Natural killer cell treated with Interleukin-12 subunit alpha and Interleukin-12 subunit beta and Interleukin-15 and Interleukin-18, amount 100 ng/mL, for 72 hours (primary cell): ENCODE results near the gene ADORA2B. TPM values are rescaled to one million over a fixed set of nuclear protein-coding genes. Genes with fewer than 3 reads are reported as not detected.
A peak's percentile ranks its signal among the peaks of the same experiment; 100 is the strongest.

Source experiments
- ATAC-seq, 2 donors: fragments of 150-1000 bp; cut with Tn5 transposase in 1 of 2; sonication (Bioruptor Pico), chemical (Tn5 transposase) in 1 of 2; 2 replicates each; pipeline ENCODE4 v1.10.0; 2021
- DNase-seq: peaks from one replicate; pipeline ENCODE4 v3.0.0; 2022; ENCODE audit warnings: low spot score
- H3K27ac Mint-ChIP-seq, 2 donors: 1 replicate in 1 of 2; 2 replicates in 1 of 2; pipeline ENCODE4 v1.8.0; 2022; ENCODE audit warnings: mixed read lengths in 2 of 2, mild to moderate bottlenecking in 1 of 2, moderate library complexity in 1 of 2
- H3K27me3 Mint-ChIP-seq, 2 donors: 1 replicate in 1 of 2; 2 replicates in 1 of 2; pipeline ENCODE4 v1.8.0; 2022; ENCODE audit warnings: mixed read lengths in 2 of 2
- H3K36me3 Mint-ChIP-seq: one replicate; pipeline ENCODE4 v1.8.0; 2022; ENCODE audit warnings: mixed read lengths
- H3K4me1 Mint-ChIP-seq, 2 donors: 1 replicate in 1 of 2; 2 replicates in 1 of 2; pipeline ENCODE4 v1.8.0; 2022; ENCODE audit warnings: low read depth in 2 of 2, mixed read lengths in 2 of 2, mild to moderate bottlenecking in 1 of 2
- H3K4me3 Mint-ChIP-seq: one replicate; pipeline ENCODE4 v1.8.0; 2022; ENCODE audit warnings: mixed read lengths
- H3K9me3 Mint-ChIP-seq: 2 replicates; pipeline ENCODE4 v1.8.0; 2022; ENCODE audit warnings: mixed read lengths
- total RNA-seq, 2 donors: library from RNA; stranded (reverse); gene quantifications; one replicate each; pipeline ENCODE4 v1.2.3, GENCODE V29; 2022

ADORA2B gene
- total RNA-seq, 2 donors from 2014 or later: 0.95 to 3.2 TPM

DNA sequence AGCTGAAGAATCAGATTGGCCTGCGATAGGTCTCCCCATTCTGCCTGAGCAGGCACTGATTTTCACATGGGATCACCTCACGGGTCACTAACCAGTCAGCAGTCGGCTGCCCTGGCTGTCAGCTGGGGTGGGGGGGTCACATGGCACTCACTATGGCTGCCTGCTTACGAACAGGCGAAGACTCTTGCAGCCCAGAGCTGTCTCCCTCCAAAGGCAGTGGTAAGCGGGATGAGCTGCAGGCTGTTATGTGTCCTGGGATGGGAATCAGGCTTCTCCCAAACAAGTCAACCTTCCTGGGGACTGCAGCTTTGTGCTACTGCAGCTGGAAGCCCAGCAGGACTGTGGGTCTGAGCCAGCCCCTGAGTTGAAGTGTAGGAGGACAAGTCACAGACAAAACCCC lies 29.0 kb upstream of the ADORA2B start:
- H3K4me1 Mint-ChIP-seq: peaks cover 19 to 24% of the 10 kb centered on the region in 2 donors
- no peak for ATAC-seq

DNA sequence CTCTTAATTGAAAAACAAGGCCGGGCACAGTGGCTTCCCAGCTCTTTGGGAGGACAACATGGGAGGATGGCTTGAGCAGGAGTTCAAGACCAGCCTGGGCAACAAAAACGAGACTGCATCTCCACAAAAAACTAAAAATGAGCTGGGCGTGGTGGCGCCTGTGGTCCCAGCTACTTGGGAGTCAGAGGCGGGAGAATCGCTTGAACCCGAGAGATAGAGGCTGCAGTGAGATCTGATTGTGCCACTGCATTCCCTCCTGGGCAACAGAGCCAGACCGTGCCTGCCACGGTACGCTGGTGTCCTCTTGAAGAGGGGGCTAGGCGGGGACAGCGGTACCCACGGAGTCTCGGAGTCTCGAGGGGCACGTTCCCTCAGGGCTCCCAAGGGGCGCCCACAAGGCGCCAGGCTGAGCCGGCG lies 27.9 kb upstream of the ADORA2B start:
- Mint-ChIP-seq H3K9me3 (no peaks in the 10 kb centered on the region), H3K4me3 (no peak overlapping the region), H3K4me1 (peaks cover 19 to 24% of the 10 kb centered on the region in 2 donors), H3K27ac (no peak overlapping the region), H3K27me3 (peaks cover 0 to 5% of the 10 kb centered on the region in 2 donors), H3K36me3 (no peaks in the 10 kb centered on the region)
- DNase-seq: no peak
- no peak for ATAC-seq

More for the DNA sequence above, 29.0 kb upstream of the ADORA2B start:
- Mint-ChIP-seq H3K36me3 (no peaks in the 10 kb centered on the region), H3K4me3 (no peak overlapping the region), H3K9me3 (no peaks in the 10 kb centered on the region), H3K27me3 (peaks cover 0 to 5% of the 10 kb centered on the region in 2 donors), H3K27ac (no peak overlapping the region)
- DNase-seq: no peak

DNA sequence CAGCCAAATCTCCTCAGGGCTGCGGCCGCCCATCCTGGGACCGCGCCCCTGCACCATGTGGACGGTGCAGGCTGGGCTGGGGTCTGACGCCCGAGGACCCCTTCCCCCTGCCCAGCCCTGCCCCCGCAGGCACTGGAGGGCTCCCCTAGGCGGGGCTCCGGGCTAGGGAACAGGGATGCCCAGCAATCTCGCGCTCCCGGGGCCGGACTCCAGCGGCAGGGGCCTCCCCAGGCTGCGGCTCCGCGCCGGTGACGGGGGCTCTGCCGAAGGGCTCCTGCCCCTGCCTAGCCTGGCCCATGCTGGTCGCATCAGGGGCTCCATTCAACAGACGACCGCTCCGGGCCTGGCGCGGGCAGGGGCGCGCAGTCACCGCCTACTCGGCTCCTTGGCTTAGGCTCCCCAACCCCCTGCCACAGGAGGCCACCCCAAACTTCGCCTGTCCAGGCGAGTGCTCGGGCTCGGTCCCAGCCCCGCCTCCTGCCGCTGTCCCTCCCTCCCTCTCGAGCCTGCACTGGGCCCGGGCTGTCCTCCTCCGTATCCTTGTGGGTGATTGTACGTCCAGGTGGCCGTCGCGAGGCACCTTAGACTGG lies 27.4 kb upstream of the ADORA2B start:
- Mint-ChIP-seq H3K9me3 (no peaks in the 10 kb centered on the region), H3K36me3 (no peaks in the 10 kb centered on the region), H3K4me1 (peaks cover 19 to 24% of the 10 kb centered on the region in 2 donors), H3K4me3 (no peak overlapping the region), H3K27me3 (peaks cover 0 to 5% of the 10 kb centered on the region in 2 donors), H3K27ac (no peak overlapping the region)
- no peak for ATAC-seq
- no peak for DNase-seq

DNA sequence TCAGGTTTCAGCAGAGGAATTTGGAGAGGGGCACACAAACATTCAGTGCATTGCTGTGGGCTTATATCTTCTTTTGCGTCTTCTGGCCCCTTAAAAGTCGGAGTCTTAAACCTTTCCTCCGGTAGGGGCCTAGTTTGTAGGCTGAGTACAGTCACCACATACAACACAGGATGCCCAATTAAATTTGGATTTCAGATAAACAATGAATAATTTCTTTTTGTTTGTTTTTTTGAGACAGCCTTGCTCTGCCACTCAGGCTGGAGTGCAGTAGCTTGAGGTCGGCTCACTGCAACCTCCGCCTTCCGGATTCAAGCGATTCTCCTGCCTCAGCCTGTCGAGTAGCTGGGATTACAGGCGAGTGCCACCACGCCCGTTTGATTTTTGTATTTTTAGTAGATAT lies 26.7 kb upstream of the ADORA2B start:
- Mint-ChIP-seq H3K4me3 (no peak overlapping the region), H3K27me3 (peaks cover 0 to 5% of the 10 kb centered on the region in 2 donors), H3K27ac (no peak overlapping the region), H3K36me3 (no peaks in the 10 kb centered on the region), H3K4me1 (peaks cover 19 to 24% of the 10 kb centered on the region in 2 donors), H3K9me3 (no peaks in the 10 kb centered on the region)
- ATAC-seq (no peak), DNase-seq (no peak)

DNA sequence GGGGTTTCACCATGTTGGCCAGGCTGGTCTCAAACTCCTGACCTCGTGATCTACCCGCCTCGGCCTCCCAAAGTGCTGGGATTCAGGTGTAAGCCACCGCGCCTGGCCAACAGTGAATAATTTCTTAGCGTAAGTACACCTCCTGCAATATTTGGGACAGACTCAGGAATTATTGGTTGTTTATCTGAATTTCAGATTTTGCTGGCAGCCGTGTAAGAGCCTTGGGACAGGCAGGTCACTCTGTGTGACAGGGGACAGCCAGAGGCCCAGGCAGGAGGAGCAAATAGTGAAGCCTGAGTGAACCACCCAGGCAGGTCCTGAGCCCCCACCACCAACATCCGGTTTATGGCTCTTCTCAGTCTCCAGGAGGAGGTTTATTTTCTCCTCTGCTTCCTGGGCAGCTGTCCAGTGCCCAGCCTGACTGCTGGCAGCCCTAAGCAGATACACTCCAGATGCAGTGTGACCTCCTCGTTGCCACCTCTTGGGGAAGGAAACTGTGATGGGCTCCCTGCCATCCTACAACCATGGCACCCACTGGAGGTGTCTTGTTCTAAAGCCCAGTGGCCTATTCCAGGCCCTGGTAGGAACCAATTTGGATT lies 26.2 kb upstream of the ADORA2B start:
- DNase-seq (no peak), ATAC-seq (no peak)
- no peaks in the 10 kb centered on the region for H3K36me3 Mint-ChIP-seq
- peaks cover 0 to 5% of the 10 kb centered on the region in 2 donors for H3K27me3 Mint-ChIP-seq
- H3K4me3 Mint-ChIP-seq: no peak overlapping the region
- H3K27ac Mint-ChIP-seq: no peak overlapping the region
- no peaks in the 10 kb centered on the region for H3K9me3 Mint-ChIP-seq
- H3K4me1 Mint-ChIP-seq: peaks cover 17 to 20% of the 10 kb centered on the region in 2 donors

DNA sequence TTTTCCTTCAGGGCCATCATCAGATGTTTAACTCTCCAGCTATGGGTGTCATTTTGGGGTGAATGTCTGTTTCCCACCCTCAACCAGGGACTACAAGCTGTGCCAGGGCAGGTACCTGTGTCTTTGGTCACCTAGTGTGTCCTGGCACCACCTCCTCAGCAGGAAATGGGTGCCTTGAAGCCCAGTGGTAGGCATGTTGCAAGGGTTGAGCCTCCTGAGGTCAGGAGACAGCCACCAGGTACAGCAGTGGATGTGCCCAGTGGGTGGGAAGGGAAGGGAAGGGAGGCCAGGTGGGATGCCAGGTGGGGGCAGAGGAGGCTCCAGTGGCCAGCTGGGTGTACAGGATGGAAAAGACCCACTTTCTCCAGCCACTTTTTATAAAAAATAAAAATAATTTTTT lies 25.5 kb upstream of the ADORA2B start:
- H3K27me3 Mint-ChIP-seq: peaks cover 0 to 5% of the 10 kb centered on the region in 2 donors
- H3K9me3 Mint-ChIP-seq: no peaks in the 10 kb centered on the region
- H3K4me1 Mint-ChIP-seq: peaks cover 10 to 13% of the 10 kb centered on the region in 2 donors
- no peak for ATAC-seq
- H3K4me3 Mint-ChIP-seq: no peak overlapping the region
- no peak for DNase-seq
- no peaks in the 10 kb centered on the region for H3K36me3 Mint-ChIP-seq
- no peak overlapping the region for H3K27ac Mint-ChIP-seq

DNA sequence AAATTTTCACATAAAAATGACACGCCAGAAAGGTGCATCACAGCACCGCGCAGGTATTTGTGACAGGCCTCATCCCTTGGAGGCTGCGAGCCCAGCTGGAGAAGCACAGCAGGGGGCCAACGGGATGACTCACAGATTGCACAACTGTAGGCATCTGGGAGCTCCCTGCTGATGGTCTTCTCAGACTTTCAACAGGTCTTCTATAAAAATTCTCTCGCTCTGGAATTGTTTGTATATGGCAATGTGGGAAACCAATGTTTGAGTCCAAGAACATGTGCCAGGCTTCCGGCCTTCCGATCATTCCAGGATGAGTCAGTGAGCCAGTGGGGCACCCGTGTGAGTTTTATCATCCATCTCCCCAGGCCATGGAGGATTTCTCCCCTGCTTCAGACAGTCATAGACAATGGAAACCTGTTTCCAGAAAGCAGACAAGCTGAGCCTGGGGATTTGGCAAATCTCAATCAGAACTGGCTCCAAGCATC lies 24.1 kb upstream of the ADORA2B start:
- DNase-seq (no peak), ATAC-seq (no peak)
- Mint-ChIP-seq H3K9me3 (no peaks in the 10 kb centered on the region), H3K27me3 (peaks cover under 1 to 5% of the 10 kb centered on the region in 2 donors), H3K27ac (no peak overlapping the region), H3K4me1 (peaks cover 0 to 3% of the 10 kb centered on the region in 2 donors), H3K36me3 (no peaks in the 10 kb centered on the region), H3K4me3 (no peak overlapping the region)

DNA sequence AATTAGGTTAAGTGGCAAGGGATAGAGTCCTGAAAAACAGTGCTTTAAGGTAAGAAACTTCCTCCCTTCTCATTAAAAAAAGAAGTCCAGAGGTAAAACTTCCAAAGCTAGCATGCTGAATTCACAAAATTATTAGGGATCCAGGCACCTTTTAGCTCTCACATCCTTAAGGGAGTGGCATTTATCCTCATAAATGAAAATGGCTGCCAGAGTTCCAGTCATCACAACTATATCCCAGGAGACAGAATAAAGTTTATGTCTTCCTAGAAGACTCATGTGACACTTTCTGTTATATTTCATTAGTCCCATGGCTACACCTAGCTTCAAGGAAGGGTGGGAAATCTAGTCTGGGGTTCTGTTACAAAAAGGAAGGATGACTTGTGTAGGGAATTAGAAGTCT lies 23.3 kb upstream of the ADORA2B start:
- DNase-seq (no peak), ATAC-seq (no peak)
- Mint-ChIP-seq H3K27ac (no peak overlapping the region), H3K4me3 (no peak overlapping the region), H3K9me3 (no peaks in the 10 kb centered on the region), H3K36me3 (no peaks in the 10 kb centered on the region), H3K27me3 (peaks cover 5 to 7% of the 10 kb centered on the region in 2 donors), H3K4me1 (peaks cover 0 to 3% of the 10 kb centered on the region in 2 donors)

DNA sequence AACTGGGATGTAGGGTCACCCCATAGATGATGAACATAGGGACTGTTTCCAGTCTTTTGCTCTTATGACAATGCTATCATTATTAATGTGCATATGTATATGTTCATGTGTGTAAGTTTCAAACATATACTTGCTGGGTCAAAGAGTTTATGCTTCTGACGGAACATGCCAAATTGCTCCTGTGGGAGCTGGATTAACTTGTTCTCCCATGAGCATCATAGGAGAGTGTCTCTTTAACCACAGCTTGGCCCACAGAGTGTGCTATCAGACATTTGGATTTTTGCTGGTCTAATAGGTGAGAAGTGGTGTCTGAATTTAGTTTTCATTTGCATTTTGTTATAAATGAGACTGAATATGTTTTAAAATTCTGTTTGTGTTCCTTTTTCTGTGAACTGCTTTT lies 22.3 kb upstream of the ADORA2B start:
- no peak overlapping the region for H3K4me3 Mint-ChIP-seq
- no peak for ATAC-seq
- H3K27me3 Mint-ChIP-seq: peaks cover 6 to 8% of the 10 kb centered on the region in 2 donors
- no peak overlapping the region for H3K27ac Mint-ChIP-seq
- H3K9me3 Mint-ChIP-seq: no peaks in the 10 kb centered on the region
- DNase-seq: no peak
- peaks cover 0 to 4% of the 10 kb centered on the region in 2 donors for H3K4me1 Mint-ChIP-seq
- no peaks in the 10 kb centered on the region for H3K36me3 Mint-ChIP-seq

DNA sequence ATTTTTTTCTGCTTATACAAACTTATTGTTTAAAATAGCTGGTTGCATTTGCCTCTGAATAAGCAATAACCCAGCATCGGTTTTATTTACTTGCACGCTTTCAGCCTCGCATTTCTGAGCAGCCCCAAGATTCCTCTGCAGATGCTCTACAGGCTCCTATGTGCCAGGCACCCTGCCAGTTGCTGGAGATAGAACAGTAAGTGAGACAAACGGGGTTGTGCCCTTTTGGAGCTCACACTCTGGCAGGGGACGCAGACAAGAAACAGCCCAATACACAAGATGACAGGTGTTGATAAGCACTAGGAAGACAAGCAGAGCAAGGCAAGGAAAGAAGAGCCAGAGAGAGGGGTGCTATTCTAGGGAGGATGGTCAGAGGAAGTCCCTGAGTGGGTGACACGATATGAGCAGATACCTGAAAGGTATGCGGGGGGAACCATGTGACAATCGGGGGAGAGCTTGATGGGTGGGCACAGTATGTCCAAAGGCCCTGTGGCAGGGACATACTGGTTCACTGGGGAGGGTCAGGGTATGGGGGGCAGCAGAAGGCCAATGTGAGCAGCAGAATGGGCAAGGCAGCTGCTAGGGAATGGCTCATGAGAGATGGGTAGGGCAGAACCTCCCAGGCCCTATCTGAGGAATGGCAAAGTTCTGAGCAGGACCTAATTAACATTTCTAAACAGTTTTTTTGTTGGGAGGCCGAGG lies 18.7 kb upstream of the ADORA2B start:
- Mint-ChIP-seq H3K27me3 (peaks cover 11 to 23% of the 10 kb centered on the region in 2 donors), H3K4me3 (no peak overlapping the region), H3K9me3 (no peaks in the 10 kb centered on the region), H3K27ac (peak overlapping the region in 1 of 2 donors; percentile 1), H3K36me3 (no peaks in the 10 kb centered on the region), H3K4me1 (peaks cover 12 to 14% of the 10 kb centered on the region in 2 donors)
- DNase-seq (no peak), ATAC-seq (no peak)

DNA sequence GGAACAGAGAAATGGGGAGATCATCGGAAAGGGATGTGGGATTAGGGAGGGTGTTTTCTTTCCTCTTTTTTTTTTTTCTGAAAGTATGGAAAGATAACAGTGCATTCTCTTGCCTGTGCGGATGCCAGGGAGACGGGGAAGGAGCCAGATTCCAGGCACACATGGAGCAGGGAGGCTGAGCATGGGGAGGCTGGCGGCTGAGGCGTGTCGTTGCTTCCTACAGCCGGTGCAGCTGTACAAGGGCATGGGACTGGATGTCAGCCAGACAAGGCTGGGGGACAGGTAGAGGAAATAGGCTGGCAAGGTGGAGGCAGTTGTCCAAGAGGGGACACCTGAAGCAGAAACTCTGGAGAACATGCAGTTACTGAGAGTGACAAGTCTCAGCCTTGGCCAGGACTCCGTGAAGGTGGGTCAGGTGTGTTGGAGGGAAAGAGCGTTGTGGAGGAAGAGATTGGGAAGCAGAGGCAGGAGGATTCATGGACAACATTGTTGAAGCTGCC lies 16.6 kb upstream of the ADORA2B start:
- no peak for ATAC-seq
- Mint-ChIP-seq H3K27me3 (peaks cover 11 to 23% of the 10 kb centered on the region in 2 donors), H3K4me1 (peaks cover 12 to 14% of the 10 kb centered on the region in 2 donors), H3K9me3 (no peaks in the 10 kb centered on the region), H3K4me3 (peak overlapping the region; percentile 60), H3K27ac (peak overlapping the region; percentile 16 to 78), H3K36me3 (no peaks in the 10 kb centered on the region)
- no peak for DNase-seq

DNA sequence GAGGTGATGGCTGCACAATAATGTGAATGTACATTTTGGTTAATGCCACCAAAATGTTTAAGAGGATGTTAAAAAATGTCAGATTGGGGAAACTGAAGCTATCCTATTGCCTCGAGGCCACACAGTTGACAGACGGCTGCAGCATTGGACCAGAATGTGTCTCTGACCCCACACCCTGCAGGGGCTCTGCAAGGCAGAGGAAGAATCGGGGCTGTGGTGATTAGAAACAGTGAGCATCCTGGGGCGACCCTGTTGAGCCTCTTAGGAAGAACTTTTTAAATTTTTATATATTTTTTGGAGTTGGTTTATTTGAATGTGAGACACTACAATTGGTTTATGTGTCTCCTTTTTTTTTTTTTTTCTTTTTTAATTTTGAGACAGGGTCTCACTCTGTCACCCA lies 15.0 kb upstream of the ADORA2B start:
- Mint-ChIP-seq H3K36me3 (no peaks in the 10 kb centered on the region), H3K4me1 (peaks cover 12 to 14% of the 10 kb centered on the region in 2 donors), H3K27ac (no peak overlapping the region), H3K4me3 (no peak overlapping the region), H3K9me3 (no peaks in the 10 kb centered on the region), H3K27me3 (peaks cover 12 to 25% of the 10 kb centered on the region in 2 donors)
- ATAC-seq: no peak
- no peak for DNase-seq

DNA sequence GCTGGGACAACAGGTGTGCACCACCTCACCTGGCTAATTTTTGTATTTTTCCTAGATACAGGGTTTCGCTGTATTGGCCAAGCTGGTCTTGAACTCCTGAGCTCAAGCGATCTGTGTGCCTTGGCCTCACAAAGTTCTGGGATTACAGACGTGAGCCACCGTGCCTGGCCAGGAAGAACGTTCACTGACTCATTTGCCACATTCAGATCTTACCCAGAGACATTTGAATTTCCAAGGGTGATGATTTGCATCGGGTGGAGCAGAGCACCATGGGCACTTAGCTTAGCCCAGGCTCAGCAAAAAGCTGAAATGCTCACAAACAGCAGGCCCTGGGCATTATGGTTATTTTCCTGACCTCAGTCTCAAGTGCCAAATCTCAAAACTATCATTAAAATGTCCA lies 14.5 kb upstream of the ADORA2B start:
- Mint-ChIP-seq H3K27ac (no peak overlapping the region), H3K9me3 (no peaks in the 10 kb centered on the region), H3K4me3 (no peak overlapping the region), H3K4me1 (peaks cover 12 to 14% of the 10 kb centered on the region in 2 donors), H3K27me3 (peaks cover 14 to 30% of the 10 kb centered on the region in 2 donors), H3K36me3 (no peaks in the 10 kb centered on the region)
- DNase-seq (no peak), ATAC-seq (no peak)

DNA sequence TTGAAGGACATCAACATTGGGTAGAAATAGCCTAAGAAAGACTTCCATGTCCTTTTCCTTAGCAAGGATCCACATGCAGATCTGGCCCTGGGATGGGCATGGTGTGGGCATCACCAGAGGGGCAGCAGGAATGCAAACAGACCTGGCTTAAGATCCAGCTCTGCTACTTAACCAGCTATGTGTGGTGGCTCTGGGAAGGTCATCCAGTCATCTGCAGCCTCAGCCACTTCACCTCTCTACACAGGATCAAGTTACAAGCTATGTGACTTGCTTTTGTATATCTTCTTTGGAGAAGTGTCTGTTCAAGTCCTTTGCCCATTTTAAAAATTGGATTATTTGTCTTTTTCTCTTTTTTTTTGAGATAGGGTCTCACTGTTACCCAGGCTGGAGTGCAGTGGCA lies 13.5 kb upstream of the ADORA2B start:
- H3K9me3 Mint-ChIP-seq: no peaks in the 10 kb centered on the region
- DNase-seq: no peak
- peaks cover 14 to 26% of the 10 kb centered on the region in 2 donors for H3K27me3 Mint-ChIP-seq
- ATAC-seq: no peak
- H3K4me1 Mint-ChIP-seq: peaks cover 12 to 14% of the 10 kb centered on the region in 2 donors
- H3K36me3 Mint-ChIP-seq: no peaks in the 10 kb centered on the region
- H3K4me3 Mint-ChIP-seq: no peak overlapping the region
- H3K27ac Mint-ChIP-seq: no peak overlapping the region
